Measurements from ENCODE around the gene ANGPTL4. TPM values are rescaled to one million over a fixed set of nuclear protein-coding genes. Genes with fewer than 3 reads are reported as not detected.
"Not testable (repeated sequence)": the region's sequence is repeated elsewhere in the genome, so short reads cannot be mapped to it uniquely, and the experiment has no call there.

The ANGPTL4 gene
- total and polyA plus RNA-seq, 2 donors (not counting 1 experiment from before 2014, with no cell fraction given), result not detected

DNA sequence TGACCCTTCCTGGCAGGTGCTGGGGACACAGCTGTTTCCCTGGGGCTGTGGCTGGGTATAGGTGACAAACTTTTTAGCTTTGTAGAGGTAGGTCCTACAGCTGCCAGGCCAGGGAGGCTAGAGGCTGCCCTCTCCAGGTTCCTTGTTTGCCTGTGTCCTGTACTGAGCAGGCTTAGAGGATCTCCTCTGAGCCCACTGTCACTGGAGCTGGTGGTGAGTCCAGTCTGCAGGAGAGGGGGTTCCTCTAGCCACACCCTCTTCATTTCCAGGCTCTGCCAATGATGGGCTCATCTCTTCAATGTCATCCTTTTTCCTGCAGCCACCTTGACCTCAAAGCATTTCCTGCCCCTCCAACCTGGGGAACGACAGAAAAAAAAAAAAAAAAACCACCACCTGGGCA, 13.6 kb downstream of the ANGPTL4 start:
- no peaks in the 10 kb centered on the region for H3K27me3 ChIP-seq (replicated peaks in 1 of 4; ENCODE audit: control extremely low read depth in 1 of 4, control insufficient read depth in 3 of 4, insufficient read depth in 4 of 4, low read length in 3 of 4)
- Mint-ChIP-seq H3K27ac (no peak overlapping the region), H3K27me3 (no peaks in the 10 kb centered on the region), H3K9me3 (ENCODE audit: insufficient read depth) (no peaks in the 10 kb centered on the region), H3K4me1 (no peaks in the 10 kb centered on the region), H3K4me3 (no peak overlapping the region)
- WGBS (ENCODE audit: insufficient coverage), result no CpG with 5 or more reads among the region's 1 CpG
- DNase-seq, result no peak
- H3K9ac ChIP-seq (ENCODE audit: low read length), result no peak overlapping the region
- H3K4me2 ChIP-seq (replicated peaks; ENCODE audit: low read depth, low read length, poor library complexity, severe bottlenecking), result no peak overlapping the region
- ATAC-seq (ENCODE audit: low read depth), result no peak
- H3K27ac ChIP-seq (ENCODE audit: low read length in 2 of 2), result no peak overlapping the region
- CTCF ChIA-PET, result interaction anchor here (0.6 to 3.2 kb wide), 2 partner anchors 23 to 418 kb away, joined by 3 to 13 read pairs; no protein-coding TSS in a partner anchor
- no peak overlapping the region for H2AFZ ChIP-seq (ENCODE audit: insufficient read depth, low read depth, low read length, poor library complexity, severe bottlenecking)
- intact Hi-C loops (cut with micrococcal nuclease), result no loop called here
- no peaks in the 10 kb centered on the region for H3K36me3 ChIP-seq (replicated peaks in 1 of 2; ENCODE audit: control extremely low read depth in 1 of 2, control insufficient read depth in 1 of 2, extremely low read depth in 1 of 2, insufficient read depth in 2 of 2, low read length in 1 of 2)
- H4K20me1 ChIP-seq (ENCODE audit: control insufficient read depth, insufficient read depth, low read length, poor library complexity, severe bottlenecking), result no peaks in the 10 kb centered on the region
- POLR2A ChIA-PET, result interaction anchor here (0.7 kb wide), 1 partner anchor 13 kb away, joined by 7 read pairs; the partner anchor contains the start of gene RAB11B
- H3K9me3 ChIP-seq (ENCODE audit: control extremely low read depth in 1 of 3, control insufficient read depth in 2 of 3, insufficient read depth in 1 of 3, low read length in 2 of 3), result no peaks in the 10 kb centered on the region
- TF ChIP-seq EZH2 (IDR thresholded peaks at IDR 0.05; ENCODE audit: borderline replicate concordance, insufficient read depth, low read depth, low read length, poor library complexity, severe bottlenecking) (no peak), CTCF (IDR thresholded peaks at IDR 0.05) (no peak)
- no peak overlapping the region for H3K4me3 ChIP-seq (ENCODE audit: control extremely low read depth in 1 of 5, extremely low read depth in 1 of 5, insufficient read depth in 1 of 5, low read depth in 2 of 5, low read length in 4 of 5)
- no peaks in the 10 kb centered on the region for H3K79me2 ChIP-seq (ENCODE audit: control insufficient read depth, insufficient read depth, low read length)
- no peaks in the 10 kb centered on the region for H3K4me1 ChIP-seq (ENCODE audit: control insufficient read depth in 2 of 2, insufficient read depth in 2 of 2, low read length in 2 of 2)

DNA sequence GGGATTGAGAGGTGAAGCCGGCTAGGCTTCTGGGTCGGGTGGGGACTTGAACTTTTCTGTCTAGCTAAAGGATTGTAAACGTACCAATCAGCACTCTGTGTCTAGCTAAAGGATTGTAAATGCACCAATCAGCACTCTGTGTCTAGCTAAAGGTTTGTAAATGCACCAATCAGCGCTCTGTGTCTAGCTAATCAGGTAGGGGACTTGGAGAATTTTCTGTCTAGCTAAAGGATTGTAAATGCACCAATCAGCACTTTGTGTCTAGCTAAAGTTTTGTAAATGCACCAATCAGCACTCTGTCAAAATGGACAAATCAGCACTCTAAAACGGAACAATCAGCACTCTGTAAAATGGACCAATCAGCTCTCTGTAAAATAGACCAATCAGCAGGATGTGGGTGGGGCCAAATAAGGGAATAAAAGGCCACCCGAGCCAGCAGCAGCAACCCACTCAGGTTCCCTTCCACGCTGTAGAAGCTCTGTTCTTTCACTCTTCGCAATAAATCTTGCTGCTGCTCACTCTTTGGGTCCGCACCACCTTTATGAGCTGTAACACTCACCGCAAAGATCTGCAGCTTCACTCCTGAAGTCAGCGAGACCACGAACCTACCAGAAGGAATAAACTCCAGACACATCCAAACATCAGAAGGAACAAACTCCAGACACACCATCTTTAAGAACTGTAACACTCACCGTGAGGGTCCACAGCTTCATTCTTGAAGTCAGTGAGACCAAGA, 15.4 kb downstream of the ANGPTL4 start:
- H3K79me2 ChIP-seq (ENCODE audit: control insufficient read depth, insufficient read depth, low read length); H3K4me3 Mint-ChIP-seq; H3K9me3 Mint-ChIP-seq (ENCODE audit: insufficient read depth); H3K27me3 ChIP-seq (replicated peaks in 1 of 4; ENCODE audit: control extremely low read depth in 1 of 4, control insufficient read depth in 3 of 4, insufficient read depth in 4 of 4, low read length in 3 of 4); H3K27ac ChIP-seq (ENCODE audit: low read length in 2 of 2); H3K4me1 Mint-ChIP-seq; H3K4me2 ChIP-seq (replicated peaks; ENCODE audit: low read depth, low read length, poor library complexity, severe bottlenecking); H3K27ac Mint-ChIP-seq; H3K9ac ChIP-seq (ENCODE audit: low read length); H3K9me3 ChIP-seq (ENCODE audit: control extremely low read depth in 1 of 3, control insufficient read depth in 2 of 3, insufficient read depth in 1 of 3, low read length in 2 of 3); H3K4me1 ChIP-seq (ENCODE audit: control insufficient read depth in 2 of 2, insufficient read depth in 2 of 2, low read length in 2 of 2); ATAC-seq (ENCODE audit: low read depth); H3K36me3 ChIP-seq (replicated peaks in 1 of 2; ENCODE audit: control extremely low read depth in 1 of 2, control insufficient read depth in 1 of 2, extremely low read depth in 1 of 2, insufficient read depth in 2 of 2, low read length in 1 of 2); H4K20me1 ChIP-seq (ENCODE audit: control insufficient read depth, insufficient read depth, low read length, poor library complexity, severe bottlenecking); H2AFZ ChIP-seq (ENCODE audit: insufficient read depth, low read depth, low read length, poor library complexity, severe bottlenecking); H3K27me3 Mint-ChIP-seq; intact Hi-C loops (cut with micrococcal nuclease); DNase-seq; H3K4me3 ChIP-seq (ENCODE audit: control extremely low read depth in 1 of 5, extremely low read depth in 1 of 5, insufficient read depth in 1 of 5, low read depth in 2 of 5, low read length in 4 of 5): not testable (repeated sequence)
- ChIA-PET CTCF (interaction anchor here (2.2 kb wide), 1 partner anchor 26 kb away, joined by 5 read pairs; no protein-coding TSS in a partner anchor), POLR2A (interaction anchor here (0.6 kb wide), 1 partner anchor 53 kb away, joined by 3 read pairs; no protein-coding TSS in a partner anchor)
- 96% methylated on average over 12 of the region's 13 CpGs for WGBS (ENCODE audit: insufficient coverage)

DNA sequence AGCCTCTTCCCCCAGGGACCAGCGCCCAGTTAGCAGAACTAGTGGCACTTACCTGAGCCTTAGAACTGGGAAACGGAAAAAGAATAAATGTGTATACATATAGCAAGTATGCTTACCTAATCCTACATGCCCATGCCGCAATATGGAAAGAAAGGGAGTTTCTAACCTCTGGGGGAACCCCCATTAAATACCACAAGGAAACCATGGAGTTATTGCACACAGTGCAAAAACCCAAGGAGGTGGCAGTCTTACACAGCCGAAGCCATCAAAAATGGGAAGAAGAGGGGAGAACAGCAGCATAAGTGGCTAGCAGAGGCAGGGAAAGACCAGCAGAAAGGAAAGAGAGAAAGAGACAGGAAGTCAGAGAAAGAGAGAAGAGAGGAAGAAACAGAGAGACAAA, 20.6 kb downstream of the ANGPTL4 start:
- H2AFZ ChIP-seq (ENCODE audit: insufficient read depth, low read depth, low read length, poor library complexity, severe bottlenecking); H3K4me1 ChIP-seq (ENCODE audit: control insufficient read depth in 2 of 2, insufficient read depth in 2 of 2, low read length in 2 of 2); H3K27me3 ChIP-seq (replicated peaks in 1 of 4; ENCODE audit: control extremely low read depth in 1 of 4, control insufficient read depth in 3 of 4, insufficient read depth in 4 of 4, low read length in 3 of 4); H3K27me3 Mint-ChIP-seq; H3K79me2 ChIP-seq (ENCODE audit: control insufficient read depth, insufficient read depth, low read length); intact Hi-C loops (cut with micrococcal nuclease); H3K9ac ChIP-seq (ENCODE audit: low read length); H3K4me3 ChIP-seq (ENCODE audit: control extremely low read depth in 1 of 5, extremely low read depth in 1 of 5, insufficient read depth in 1 of 5, low read depth in 2 of 5, low read length in 4 of 5); H3K4me1 Mint-ChIP-seq; H4K20me1 ChIP-seq (ENCODE audit: control insufficient read depth, insufficient read depth, low read length, poor library complexity, severe bottlenecking); DNase-seq; H3K4me2 ChIP-seq (replicated peaks; ENCODE audit: low read depth, low read length, poor library complexity, severe bottlenecking); H3K9me3 ChIP-seq (ENCODE audit: control extremely low read depth in 1 of 3, control insufficient read depth in 2 of 3, insufficient read depth in 1 of 3, low read length in 2 of 3); H3K36me3 ChIP-seq (replicated peaks in 1 of 2; ENCODE audit: control extremely low read depth in 1 of 2, control insufficient read depth in 1 of 2, extremely low read depth in 1 of 2, insufficient read depth in 2 of 2, low read length in 1 of 2); H3K4me3 Mint-ChIP-seq; POLR2A ChIA-PET; CTCF ChIA-PET; ATAC-seq (ENCODE audit: low read depth); H3K27ac ChIP-seq (ENCODE audit: low read length in 2 of 2); H3K9me3 Mint-ChIP-seq (ENCODE audit: insufficient read depth); H3K27ac Mint-ChIP-seq: not testable (repeated sequence)
- 91% methylated on average over 1 of the region's 4 CpGs for WGBS (ENCODE audit: insufficient coverage)

All from B cell (primary cell).